H1 (cell line): ENCODE measurements around the gene SLC12A7. TPM values are rescaled to one million over a fixed set of nuclear protein-coding genes. Genes with fewer than 3 reads are reported as not detected.
A peak's percentile ranks its signal among the peaks of the same experiment; 100 is the strongest.

Experiments used
- CTCF ChIA-PET: fragments of 300-600 bp; sonication (Branson Sonifier 250); formaldehyde crosslinking; loops from one replicate; lab custom pipeline; 2021; ENCODE audit not compliant: partially characterized antibody; lab: Charles Lee
- POLR2A ChIA-PET: fragments of 300-600 bp; sonication (Branson Sonifier 250); formaldehyde crosslinking; loops from one replicate; lab custom pipeline; 2021; ENCODE audit warnings: inconsistent platforms; ENCODE audit not compliant: partially characterized antibody; lab: Charles Lee
- DNase-seq, 2 experiments: peaks; one replicate each; pipeline versions ENCODE4 v3.0.0 to v3.0.0-alpha.2; 2010 to 2022; ENCODE audit warnings: low spot score in 2 of 2, low read depth in 1 of 2, mixed read lengths in 1 of 2
- FAIRE-seq: peaks from 2 replicates; lab custom pipeline; 2011; peaks lifted over from hg19 to GRCh38; lab: Jason Lieb, UNC
- H2AFZ ChIP-seq: 2 replicates; pipeline ENCODE4 v1.8.1; 2012; ENCODE audit warnings: low read length, inconsistent platforms
- H2AK5ac ChIP-seq: 2 replicates; pipeline ENCODE4 v1.6.1; 2013; ENCODE audit warnings: low read depth, low read length
- H2BK120ac ChIP-seq: replicated peaks from 2 replicates; pipeline ENCODE3; 2013; ENCODE audit warnings: low read depth, low read length, inconsistent platforms
- H2BK12ac ChIP-seq: 2 replicates; pipeline ENCODE4 v1.6.1; 2013; ENCODE audit warnings: low read depth, low read length
- H2BK15ac ChIP-seq: 2 replicates; pipeline ENCODE4 v1.6.1; 2013; ENCODE audit warnings: low read length
- H2BK20ac ChIP-seq: 2 replicates; pipeline ENCODE4 v1.6.1; 2013; ENCODE audit warnings: low read length
- H2BK5ac ChIP-seq: 2 replicates; pipeline ENCODE4 v1.6.1; 2013; ENCODE audit warnings: low read depth, low read length
- H3K14ac ChIP-seq: 2 replicates; pipeline ENCODE4 v1.6.1; 2013; ENCODE audit warnings: inconsistent platforms; ENCODE audit not compliant: insufficient read length
- H3K18ac ChIP-seq: 2 replicates; pipeline ENCODE4 v1.6.1; 2013; ENCODE audit warnings: low read length; ENCODE audit errors: extremely low read depth
- H3K23ac ChIP-seq: 2 replicates; pipeline ENCODE4 v1.6.1; 2013; ENCODE audit warnings: inconsistent platforms; ENCODE audit not compliant: insufficient read length
- H3K23me2 ChIP-seq: 2 replicates; pipeline ENCODE4 v1.6.1; 2013; ENCODE audit warnings: low read depth, low read length
- H3K27ac ChIP-seq: 2 replicates; pipeline ENCODE4 v1.6.1; 2011; ENCODE audit warnings: low read depth, low read length, inconsistent platforms
- H3K27me3 ChIP-seq, 4 experiments: replicated peaks in 1 of 4; 1 replicate in 1 of 4; 2 replicates in 3 of 4; pipeline versions ENCODE4 v1.6.1 to v1.8.1; 2011 to 2013; ENCODE audit warnings: low read length in 3 of 4, mild to moderate bottlenecking in 3 of 4, inconsistent platforms in 2 of 4, mixed read lengths in 2 of 4, moderate library complexity in 1 of 4; ENCODE audit not compliant: control insufficient read depth in 3 of 4, insufficient read depth in 3 of 4; ENCODE audit errors: extremely low read depth in 1 of 4
- H3K36me3 ChIP-seq, 4 experiments: 2 replicates each; pipeline versions ENCODE4 v1.6.1 to v1.8.1; 2011 to 2013; ENCODE audit warnings: mild to moderate bottlenecking in 4 of 4, low read length in 3 of 4, moderate library complexity in 2 of 4, control low read depth in 1 of 4, inconsistent platforms in 1 of 4; ENCODE audit not compliant: insufficient read depth in 4 of 4, control insufficient read depth in 2 of 4
- H3K4ac ChIP-seq: replicated peaks from 2 replicates; pipeline ENCODE3; 2013; ENCODE audit warnings: low read length, low read depth, mixed read lengths, inconsistent platforms; ENCODE audit not compliant: insufficient read length
- H3K4me1 ChIP-seq, 4 experiments: replicated peaks in 1 of 4; 1 replicate in 1 of 4; 2 replicates in 3 of 4; pipeline versions ENCODE4 v1.6.1 to v1.8.1; 2011 to 2013; ENCODE audit warnings: low read length in 3 of 4, inconsistent platforms in 2 of 4, mixed read lengths in 1 of 4; ENCODE audit not compliant: insufficient read depth in 4 of 4, control insufficient read depth in 3 of 4
- H3K4me2 ChIP-seq, 2 experiments: 2 replicates each; pipeline versions ENCODE4 v1.6.1 to v1.8.1; 2011 to 2013; ENCODE audit warnings: low read depth in 2 of 2, low read length in 2 of 2, control low read depth in 1 of 2, inconsistent platforms in 1 of 2, mild to moderate bottlenecking in 1 of 2; ENCODE audit not compliant: insufficient read depth in 1 of 2
- H3K4me3 ChIP-seq, 4 experiments: fragments of 200-600, 300-600 bp in 1 of 4; sonication (generic), shearing (Covaris generic), sonication (Bioruptor Twin) in 1 of 4; 2 replicates each; pipeline versions ENCODE4 v1.5.1 to v1.8.1; 2011 to 2016; ENCODE audit warnings: low read length in 4 of 4, low read depth in 3 of 4, control low read depth in 2 of 4, inconsistent platforms in 2 of 4, mild to moderate bottlenecking in 2 of 4, mixed read lengths in 1 of 4, moderate library complexity in 1 of 4; ENCODE audit not compliant: insufficient read depth in 2 of 4; ENCODE audit errors: extremely low read depth in 1 of 4
- H3K56ac ChIP-seq: replicated peaks from 2 replicates; pipeline ENCODE3; 2013; ENCODE audit warnings: low read depth, mild to moderate bottlenecking, mixed read lengths, low read length, inconsistent platforms; ENCODE audit not compliant: insufficient read length
- H3K79me1 ChIP-seq: 2 replicates; pipeline ENCODE4 v1.6.1; 2013; ENCODE audit warnings: low read depth, low read length, control low read depth
- H3K79me2 ChIP-seq, 2 experiments: 2 replicates each; pipeline versions ENCODE4 v1.6.1 to v1.8.1; 2012 to 2013; ENCODE audit warnings: low read length in 2 of 2, mild to moderate bottlenecking in 2 of 2, inconsistent platforms in 1 of 2; ENCODE audit not compliant: insufficient read depth in 2 of 2, control insufficient read depth in 1 of 2
- H3K9ac ChIP-seq, 4 experiments: replicated peaks in 1 of 4; 1 replicate in 1 of 4; 2 replicates in 3 of 4; pipeline versions ENCODE4 v1.6.1 to v1.8.1; 2011 to 2013; ENCODE audit warnings: low read depth in 3 of 4, low read length in 3 of 4, control low read depth in 2 of 4, mild to moderate bottlenecking in 2 of 4, moderate library complexity in 2 of 4, inconsistent platforms in 1 of 4; ENCODE audit errors: extremely low read depth in 1 of 4
- H3K9me3 ChIP-seq, 2 experiments: 2 replicates each; pipeline versions ENCODE4 v1.6.1 to v1.8.1; 2012 to 2013; ENCODE audit warnings: mild to moderate bottlenecking in 2 of 2, moderate library complexity in 2 of 2, control low read depth in 1 of 2, inconsistent platforms in 1 of 2, low read depth in 1 of 2, low read length in 1 of 2, mixed read lengths in 1 of 2; ENCODE audit not compliant: insufficient read depth in 2 of 2
- H4K20me1 ChIP-seq, 2 experiments: replicated peaks in 1 of 2; 2 replicates each; pipeline versions ENCODE3 to v1.8.1; 2011 to 2013; ENCODE audit warnings: inconsistent platforms in 2 of 2, low read length in 2 of 2, mild to moderate bottlenecking in 1 of 2; ENCODE audit not compliant: insufficient read depth in 2 of 2, control insufficient read depth in 1 of 2
- H4K5ac ChIP-seq: 2 replicates; pipeline ENCODE4 v1.6.1; 2013; ENCODE audit warnings: low read length, low read depth, mixed read lengths, inconsistent platforms; ENCODE audit not compliant: insufficient read length
- H4K8ac ChIP-seq: 2 replicates; pipeline ENCODE4 v1.8.0; 2013; ENCODE audit warnings: mild to moderate bottlenecking, moderate library complexity, low read length, inconsistent platforms; ENCODE audit not compliant: insufficient read depth; ENCODE audit errors: extremely low read depth
- H4K91ac ChIP-seq: replicated peaks from 2 replicates; pipeline ENCODE3; 2013; ENCODE audit warnings: low read length, mixed read lengths, inconsistent platforms; ENCODE audit not compliant: insufficient read length
- ASH2L ChIP-seq: fragments of 200-600, 300-600 bp; sonication (generic); IDR thresholded peaks from one replicate; pipeline ENCODE4 v1.7.1; 2017; ENCODE audit warnings: low read length
- BACH1 ChIP-seq: IDR thresholded peaks from 2 replicates; pipeline ENCODE4 v1.6.1; 2012; ENCODE audit warnings: low read length, improper control_type of control experiment
- CEBPB ChIP-seq: IDR thresholded peaks from 2 replicates; pipeline ENCODE4 v1.6.1; 2012; ENCODE audit warnings: low read depth, low read length
- EZH2 ChIP-seq: fragments of 200-600 bp; sonication (generic); IDR thresholded peaks from 2 replicates; pipeline ENCODE4 v1.7.1; 2012; ENCODE audit warnings: low read depth, mild to moderate bottlenecking, moderate library complexity, low read length, inconsistent platforms; ENCODE audit not compliant: severe bottlenecking
- GABPA ChIP-seq: IDR thresholded peaks from 2 replicates; pipeline ENCODE4 v1.6.1; 2011; ENCODE audit warnings: mild to moderate bottlenecking, low read length, moderate library complexity, borderline replicate concordance; ENCODE audit not compliant: insufficient read depth
- GTF2F1 ChIP-seq: IDR thresholded peaks from 2 replicates; pipeline ENCODE4 v1.6.1; 2012; ENCODE audit warnings: low read depth, low read length, improper control_type of control experiment, borderline replicate concordance
- HDAC2 ChIP-seq, 2 experiments: fragments of 300-600 bp in 1 of 2; sonication (generic) in 1 of 2; IDR thresholded peaks; 2 replicates each; pipeline ENCODE4 v1.6.1; 2011 to 2012; ENCODE audit warnings: low read depth in 2 of 2, low read length in 2 of 2, mild to moderate bottlenecking in 2 of 2, moderate library complexity in 2 of 2, borderline replicate concordance in 1 of 2, inconsistent platforms in 1 of 2
- MAX ChIP-seq: IDR thresholded peaks from 2 replicates; pipeline ENCODE4 v1.6.1; 2012; ENCODE audit warnings: inconsistent platforms
- POU5F1 ChIP-seq: IDR thresholded peaks from 2 replicates; pipeline ENCODE4 v1.6.1; 2011; ENCODE audit warnings: low read depth, mild to moderate bottlenecking, low read length, moderate library complexity
- RBBP5 ChIP-seq: IDR thresholded peaks from 2 replicates; pipeline ENCODE4 v1.7.1; 2012; ENCODE audit warnings: low read depth, mild to moderate bottlenecking, inconsistent platforms, low read length, moderate library complexity, borderline replicate concordance
- RFX5 ChIP-seq: IDR thresholded peaks from 2 replicates; pipeline ENCODE4 v1.6.1; 2011; ENCODE audit warnings: low read depth, low read length, improper control_type of control experiment, borderline replicate concordance
- SP4 ChIP-seq: IDR thresholded peaks from 2 replicates; pipeline ENCODE4 v1.6.1; 2012; ENCODE audit warnings: low read length, inconsistent platforms
- WGBS, 2 experiments: shearing (Covaris generic) in 1 of 2; methylation state at CpG; one replicate each; pipeline versions ENCODE4 v1.1.6 to v1.1.7; 2013 to 2015; ENCODE audit warnings: low lambda C conversion rate in 2 of 2, mixed read lengths in 2 of 2, inconsistent platforms in 1 of 2, low coverage in 1 of 2, missing lambda C conversion rate in 1 of 2; ENCODE audit not compliant: insufficient replicate concordance in 2 of 2, insufficient coverage in 1 of 2, insufficient read length in 1 of 2; ENCODE audit errors: extremely low coverage in 1 of 2, missing lambda C conversion rate in 1 of 2; 5-methylcytosine and 5-hydroxymethylcytosine counted together
- polyA plus RNA-seq, 7 experiments: library from polyadenylated mRNA; depleted of rRNA in 3 of 7; stranded (reverse) in 5 of 7; unstranded in 2 of 7; fragments of >200 nt in 5 of 7; fragments of 200-250 nt in 2 of 7; gene quantifications; 1 replicate in 5 of 7; 2 replicates in 1 of 7; 4 replicates in 1 of 7; pipeline versions ENCODE4 v1.2.1 to v1.2.3, GENCODE V29; 2011 to 2013; ENCODE audit warnings: missing spikeins in 2 of 7, mixed read lengths in 2 of 7
- total RNA-seq: library from RNA; stranded (reverse); fragmentation: NEBNext Ultra II Directional; extraction: Animal tissue kit (Norgen Biotek cat#: 25700); gene quantifications from 2 replicates; pipeline ENCODE4 v1.2.1, GENCODE V29; 2021

SLC12A7 gene
- total and polyA plus RNA-seq, 2 of the 8 experiments (the other 6 are each of a cell fraction or from before 2014, with no cell fraction given): 23.5 to 39.7 TPM

- Histone ChIP-seq H3K56ac (no peak overlapping the region), H3K4me2 (no peak overlapping the region), H2BK120ac (no peak overlapping the region), H3K36me3 (peaks cover 0 to 46% (median 15%) of the 10 kb centered on the region in 4 experiments; a peak in 5 of 8 replicates), H2BK20ac (no peak overlapping the region), H3K23ac (no peak overlapping the region), H3K14ac (no peak overlapping the region), H2BK5ac (no peak overlapping the region), H4K91ac (no peak overlapping the region), H3K27me3 (no peaks in the 10 kb centered on the region), H2AK5ac (no peak overlapping the region), H3K79me1 (peaks cover 1% of the 10 kb centered on the region; the same call in 1 of the 2 replicates), H3K4ac (no peak overlapping the region), H3K18ac (no peak overlapping the region), H2BK12ac (no peak overlapping the region), H3K4me1 (no peaks in the 10 kb centered on the region), H3K9me3 (no peaks in the 10 kb centered on the region), H3K79me2 (no peaks in the 10 kb centered on the region), H4K8ac (peak overlapping the region; percentile 51; the same call in 1 of the 2 replicates), H4K5ac (no peak overlapping the region), H3K9ac (no peak overlapping the region), H4K20me1 (peaks cover 0 to 7% of the 10 kb centered on the region in 2 experiments), H2AFZ (no peak overlapping the region), H2BK15ac (no peak overlapping the region), H3K27ac (no peak overlapping the region), H3K23me2 (no peaks in the 10 kb centered on the region), H3K4me3 (no peak overlapping the region)
- CTCF ChIA-PET: no interaction called here
- 84% methylated on average over 22 of the region's 24 CpGs; no CpG with 5 or more reads in 1 of the 2 experiments for WGBS, 2 experiments
- FAIRE-seq: no peak
- DNase-seq: no peak
- POLR2A ChIA-PET: no interaction called here
- TF ChIP-seq GTF2F1 (no peak), RBBP5 (no peak), GABPA (no peak), ASH2L (no peak), CEBPB (no peak), MAX (no peak), SP4 (no peak), EZH2 (no peak), POU5F1 (no peak), RFX5 (no peak), HDAC2 (IDR thresholded peaks at IDR 0.05; ENCODE audit: borderline replicate concordance in 1 of 2, low read depth in 2 of 2, low read length in 2 of 2) (no peak), BACH1 (no peak)
These were observed 51.3 kb downstream of the SLC12A7 start for GRCh38 chr5:1060535-1060981.
